IMR-90 (cell line): Measurements from ENCODE around the gene IPO7.

Experiments
- CTCF ChIP-seq: conservative IDR thresholded peaks from 2 replicates; pipeline ENCODE4 v1.5.1; 2012; ENCODE audit warnings: mild to moderate bottlenecking, low read depth, low read length, improper control_type of control experiment
- FOS ChIP-seq: fragments of 150-350 bp; IDR thresholded peaks from 2 replicates; pipeline ENCODE4 v1.6.1; 2016; ENCODE audit warnings: low read depth, low read length
- MAZ ChIP-seq: IDR thresholded peaks from 2 replicates; pipeline ENCODE4 v1.6.1; 2012; ENCODE audit warnings: low read depth, mild to moderate bottlenecking, low read length, improper control_type of control experiment, moderate library complexity, borderline replicate concordance
- POLR2A ChIP-seq: IDR thresholded peaks from 2 replicates; pipeline ENCODE4 v1.6.1; 2012; ENCODE audit warnings: mild to moderate bottlenecking, low read depth, low read length
- RAD21 ChIP-seq: IDR thresholded peaks from 2 replicates; pipeline ENCODE4 v1.6.1; 2012; ENCODE audit warnings: low read length, improper control_type of control experiment
- TF ChIP-seq, protein P1 (sequence below): fragments of 150-350 bp; IDR thresholded peaks from 2 replicates; pipeline ENCODE4 v1.6.1; 2017; ENCODE audit warnings: mild to moderate bottlenecking, antibody characterized with exemption, low read length, low read depth

GRCh38 chr11:9386086-9386485, 1.6 kb downstream of the IPO7 start:
- TF ChIP-seq MAZ (no peak), CTCF (no peak), FOS (no peak), POLR2A (no peak), RAD21 (no peak)
- TF ChIP-seq, protein P1, sequence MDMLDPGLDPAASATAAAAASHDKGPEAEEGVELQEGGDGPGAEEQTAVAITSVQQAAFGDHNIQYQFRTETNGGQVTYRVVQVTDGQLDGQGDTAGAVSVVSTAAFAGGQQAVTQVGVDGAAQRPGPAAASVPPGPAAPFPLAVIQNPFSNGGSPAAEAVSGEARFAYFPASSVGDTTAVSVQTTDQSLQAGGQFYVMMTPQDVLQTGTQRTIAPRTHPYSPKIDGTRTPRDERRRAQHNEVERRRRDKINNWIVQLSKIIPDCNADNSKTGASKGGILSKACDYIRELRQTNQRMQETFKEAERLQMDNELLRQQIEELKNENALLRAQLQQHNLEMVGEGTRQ, result no peak
